KOPT-K1 (cell line): ENCODE results near the gene COL11A2.
"Not testable (repeated sequence)": the region's sequence is repeated elsewhere in the genome, so short reads cannot be mapped to it uniquely, and the experiment has no call there.

ENCODE experiments used
- H3K27ac ChIP-seq: fragments of 200-600 bp; sonication (generic); 2 replicates; pipeline ENCODE4 v1.5.1; 2016; ENCODE audit warnings: antibody characterized with exemption, mild to moderate bottlenecking, low read depth, low read length; ENCODE audit not compliant: poor library complexity, severe bottlenecking
- H3K36me3 ChIP-seq: fragments of 200-600 bp; sonication (generic); 2 replicates; pipeline ENCODE4 v1.5.1; 2017; ENCODE audit warnings: antibody characterized with exemption, mild to moderate bottlenecking, low read length, moderate library complexity; ENCODE audit not compliant: insufficient read depth
- H3K9me3 ChIP-seq: fragments of 200-600 bp; sonication (generic); 2 replicates; pipeline ENCODE4 v1.5.1; 2017; ENCODE audit warnings: antibody characterized with exemption, low read length, mild to moderate bottlenecking; ENCODE audit not compliant: insufficient read depth, poor library complexity, severe bottlenecking

The COL11A2 gene

DNA sequence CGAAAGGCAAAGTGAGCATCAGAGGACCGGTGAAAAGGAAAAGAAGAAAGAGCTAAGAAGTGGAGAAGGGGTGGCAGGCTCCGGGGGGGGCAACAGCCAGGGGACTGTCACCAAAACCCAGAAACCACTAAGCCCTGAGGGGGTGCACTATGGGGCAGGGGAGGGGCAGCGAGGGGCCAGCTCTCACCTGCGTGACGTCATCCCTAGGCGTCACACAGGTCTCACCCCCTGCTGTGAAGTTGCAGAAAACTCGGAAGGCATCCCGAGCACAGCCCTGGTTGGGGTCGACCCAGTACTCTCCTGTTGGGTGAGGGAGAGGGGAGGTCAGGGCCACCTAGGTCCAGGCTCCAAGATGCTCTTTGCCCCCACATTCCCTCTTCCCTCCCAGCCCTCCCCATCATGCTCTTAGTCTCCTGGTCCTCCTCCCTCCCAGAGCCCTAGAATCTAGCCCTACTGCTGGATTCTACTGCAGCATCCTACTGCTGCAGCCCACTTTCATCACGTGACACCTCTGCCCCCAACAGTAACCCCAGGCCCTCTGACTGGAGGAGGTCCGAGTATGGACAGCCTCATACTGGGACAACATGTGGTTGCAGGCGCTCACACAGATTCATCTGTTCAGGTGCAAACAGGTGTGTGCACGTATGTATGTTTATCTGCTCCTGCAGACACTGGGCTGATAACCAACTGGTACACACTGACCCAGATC is 27.4 kb downstream of the COL11A2 start:
- Histone ChIP-seq H3K36me3 (no peaks in the 10 kb centered on the region), H3K9me3 (no peaks in the 10 kb centered on the region), H3K27ac (no peak overlapping the region)

DNA sequence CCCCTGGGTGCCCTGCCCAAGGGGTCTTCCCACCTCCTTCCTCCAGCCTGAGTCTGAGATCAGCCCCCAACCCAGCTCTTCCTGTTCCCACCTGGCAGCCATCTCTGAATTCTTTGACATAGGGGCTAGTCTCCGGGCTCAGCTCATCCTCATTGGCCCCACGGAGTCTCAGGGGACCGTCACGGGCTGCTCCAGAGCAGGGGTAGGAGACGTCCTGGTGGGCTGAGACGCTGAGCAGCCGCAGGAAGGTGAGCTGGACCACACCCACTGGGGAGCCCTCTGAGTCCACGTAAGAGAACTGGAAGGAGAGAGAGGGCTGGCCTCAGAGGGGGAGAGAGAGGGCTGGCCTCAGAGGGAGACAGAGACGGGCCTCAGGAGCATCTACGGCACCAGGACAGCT is 28.1 kb downstream of the COL11A2 start:
- Histone ChIP-seq H3K36me3 (no peaks in the 10 kb centered on the region), H3K9me3 (no peaks in the 10 kb centered on the region)

DNA sequence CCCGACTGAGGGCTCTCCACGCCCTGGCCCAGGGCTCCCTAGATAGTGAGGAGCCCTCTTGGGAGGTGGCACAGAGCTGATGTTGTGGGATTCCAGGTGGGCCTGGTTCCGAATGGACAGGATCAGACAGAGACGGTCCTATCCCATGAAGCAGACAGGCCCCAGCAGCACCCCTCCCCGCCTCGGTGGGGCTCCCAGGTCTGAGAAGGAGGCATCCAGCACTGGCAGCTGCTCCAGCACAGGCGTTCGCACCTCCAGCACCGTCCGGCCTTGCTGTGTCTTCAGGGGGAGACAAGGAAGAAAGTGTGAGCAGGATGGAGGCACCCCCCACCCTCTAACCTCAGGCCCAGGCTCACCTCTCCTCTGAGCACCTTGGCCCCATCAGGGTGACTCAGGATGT is 28.7 kb downstream of the COL11A2 start:
- no peaks in the 10 kb centered on the region for H3K9me3 ChIP-seq
- H3K27ac ChIP-seq = no peak overlapping the region
- no peaks in the 10 kb centered on the region for H3K36me3 ChIP-seq

More for the DNA sequence above, 28.1 kb downstream of the COL11A2 start:
- H3K27ac ChIP-seq = no peak overlapping the region

DNA sequence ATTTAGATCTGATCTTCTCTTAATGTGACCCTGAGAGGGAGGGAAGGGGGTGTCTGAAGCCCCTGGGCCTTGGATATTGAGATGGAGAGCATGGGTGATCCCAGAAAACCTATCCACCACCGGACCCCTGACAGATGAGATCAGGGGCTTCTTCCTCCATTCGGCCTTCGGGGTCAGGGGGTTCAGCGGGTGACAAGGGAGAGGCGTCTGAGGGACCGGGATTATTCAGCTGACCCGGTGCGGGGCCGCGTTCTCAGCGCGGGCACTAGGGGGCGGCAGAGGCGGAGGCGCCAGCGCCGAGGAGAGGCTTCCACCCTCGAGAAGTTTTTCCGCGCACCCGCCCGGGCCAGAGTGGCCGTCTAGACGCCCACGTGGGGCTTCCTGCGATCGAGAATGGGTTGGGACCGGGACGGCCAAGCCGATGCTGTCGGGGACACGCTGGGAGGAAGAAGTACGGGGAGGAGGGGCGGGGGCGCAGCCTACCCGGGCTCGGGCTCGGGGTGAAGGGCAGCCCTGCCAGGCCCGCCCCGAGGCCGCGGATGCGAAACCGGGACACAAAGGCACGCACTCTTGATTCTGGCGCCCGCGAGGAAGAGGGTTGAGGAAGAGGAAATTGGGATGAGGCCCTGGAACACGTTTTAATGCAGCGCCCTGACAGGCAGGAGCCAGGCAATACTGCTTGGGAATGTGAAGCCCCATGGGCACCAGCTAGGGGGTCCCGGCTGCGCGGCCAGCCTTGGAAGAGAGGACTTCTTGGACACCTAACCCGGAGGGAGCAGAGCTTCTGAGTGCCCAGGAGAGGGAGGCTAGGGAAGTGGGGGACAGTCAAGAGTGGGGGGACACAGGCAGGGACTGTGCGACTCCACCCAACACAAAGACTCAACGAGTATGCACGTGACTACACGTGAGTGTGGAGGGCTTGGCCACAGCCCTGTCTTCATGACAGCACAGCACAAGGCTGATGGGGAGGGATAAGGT is 30.6 kb downstream of the COL11A2 start:
- Histone ChIP-seq H3K27ac (no peak overlapping the region), H3K9me3 (no peaks in the 10 kb centered on the region), H3K36me3 (no peaks in the 10 kb centered on the region)

DNA sequence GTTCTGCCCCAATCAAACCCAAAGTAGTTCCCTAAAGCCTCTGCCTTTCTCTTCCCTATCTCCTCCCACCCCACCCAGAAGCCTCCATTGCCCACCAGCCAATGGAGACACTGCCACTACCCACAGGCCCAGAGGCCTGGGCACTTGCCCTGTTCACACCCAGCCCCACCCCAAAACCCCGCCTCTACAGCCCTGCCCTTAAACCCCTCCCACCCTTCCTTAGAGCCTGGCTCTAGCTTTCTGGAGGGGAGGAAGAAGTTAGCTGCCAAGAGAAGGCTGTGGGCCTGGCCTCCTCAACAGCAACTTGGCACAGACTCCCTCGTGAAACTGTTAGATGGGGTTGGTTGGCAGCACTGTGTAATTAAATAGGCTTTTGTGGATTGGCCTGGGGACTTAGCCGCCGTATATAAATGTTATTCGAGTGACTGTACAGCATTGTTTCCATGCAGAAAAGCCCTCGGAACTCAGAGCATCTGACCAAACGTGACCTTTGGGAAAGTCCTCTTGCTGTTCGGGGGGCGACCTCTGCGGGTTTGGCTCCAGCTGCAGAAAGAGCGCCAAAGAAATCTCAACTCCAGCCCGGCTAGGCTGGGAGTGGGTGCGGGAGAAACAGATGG is 31.4 kb downstream of the COL11A2 start:
- no peaks in the 10 kb centered on the region for H3K9me3 ChIP-seq
- H3K36me3 ChIP-seq = no peaks in the 10 kb centered on the region
- H3K27ac ChIP-seq = no peak overlapping the region

DNA sequence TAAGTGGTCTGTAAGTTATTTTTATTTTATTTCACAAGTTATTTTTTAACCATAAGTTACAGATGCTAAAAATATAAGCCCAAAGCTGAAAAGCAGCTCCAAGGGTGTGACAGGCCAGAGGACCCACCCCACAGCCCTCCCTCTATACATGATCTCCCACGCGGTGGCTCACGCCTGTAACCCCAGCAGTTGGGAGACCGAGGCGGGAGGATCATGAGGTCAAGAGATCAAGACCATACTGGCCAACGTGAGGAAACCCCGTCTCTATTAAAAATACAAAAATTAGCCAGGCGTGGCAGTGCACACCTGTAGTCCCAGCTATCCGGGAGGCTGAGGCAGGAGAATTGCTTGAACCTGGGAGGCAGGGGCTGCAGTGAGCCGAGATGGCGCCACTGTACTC is 32.2 kb downstream of the COL11A2 start:
- H3K9me3 ChIP-seq = no peaks in the 10 kb centered on the region
- H3K36me3 ChIP-seq = no peaks in the 10 kb centered on the region
- H3K27ac ChIP-seq = no peak overlapping the region

DNA sequence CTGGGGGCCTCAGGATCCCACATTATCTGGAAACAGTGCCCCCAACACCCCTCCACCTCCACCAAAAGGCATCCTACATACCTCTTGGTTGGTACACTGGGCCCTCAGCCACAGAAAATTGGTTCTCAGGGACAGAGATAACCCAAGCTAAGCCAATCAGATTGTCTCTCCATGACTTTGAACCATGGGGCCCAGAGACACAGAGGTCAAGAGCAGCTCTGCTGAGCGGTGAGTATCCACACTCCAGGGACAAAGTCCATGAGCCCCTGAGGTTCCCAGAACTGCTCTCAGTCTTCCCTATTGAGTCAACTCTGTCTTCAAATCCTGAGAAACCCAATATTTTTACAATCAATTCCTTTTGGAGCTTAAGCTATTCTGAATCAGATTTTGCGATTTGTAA is 35.3 kb downstream of the COL11A2 start:
- Histone ChIP-seq H3K36me3 (no peaks in the 10 kb centered on the region), H3K27ac (no peak overlapping the region), H3K9me3 (peaks cover 5% of the 10 kb centered on the region)

DNA sequence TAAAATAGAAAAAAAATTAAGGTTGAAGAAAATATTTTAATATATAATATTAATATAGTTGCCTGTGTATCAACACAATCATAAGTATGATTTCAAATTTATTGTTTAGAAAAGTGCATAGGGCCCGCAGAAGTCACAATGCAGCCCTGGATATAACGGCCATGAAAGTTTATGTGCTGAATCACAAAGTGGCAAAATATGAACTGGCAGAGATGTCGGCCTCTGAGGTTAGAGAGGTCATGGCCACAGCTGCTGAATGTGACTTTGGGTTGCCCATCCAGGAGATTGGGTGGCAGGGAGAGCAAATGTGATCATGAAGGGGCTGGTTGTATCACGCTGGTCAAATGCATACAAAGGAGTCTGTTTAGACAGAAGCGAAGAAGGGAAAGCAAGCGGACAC is 35.7 kb downstream of the COL11A2 start:
- Histone ChIP-seq H3K9me3 (peaks cover 9% of the 10 kb centered on the region), H3K36me3 (no peaks in the 10 kb centered on the region)

DNA sequence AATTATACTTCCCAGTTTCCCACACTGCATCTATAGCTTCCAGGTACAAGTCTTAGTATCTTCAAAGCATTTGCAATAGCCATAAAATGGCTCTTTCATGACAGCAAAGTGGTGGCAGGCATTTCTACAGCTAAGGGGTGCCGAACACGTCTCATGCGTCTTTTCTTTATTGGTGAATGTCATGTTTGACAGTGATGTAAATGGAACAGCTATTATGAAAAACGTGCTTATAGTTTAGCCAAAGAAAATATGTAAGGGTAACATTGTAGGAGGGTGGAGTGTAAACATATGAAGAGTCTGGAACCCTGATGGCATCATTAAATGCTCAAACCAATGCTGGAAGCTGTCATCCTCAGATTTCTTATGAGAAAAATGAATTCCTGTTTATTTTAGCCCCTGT is 37.9 kb downstream of the COL11A2 start:
- Histone ChIP-seq H3K9me3 (peaks cover 17% of the 10 kb centered on the region), H3K27ac (no peak overlapping the region), H3K36me3 (no peaks in the 10 kb centered on the region)

More for the DNA sequence above, 35.7 kb downstream of the COL11A2 start:
- no peak overlapping the region for H3K27ac ChIP-seq

DNA sequence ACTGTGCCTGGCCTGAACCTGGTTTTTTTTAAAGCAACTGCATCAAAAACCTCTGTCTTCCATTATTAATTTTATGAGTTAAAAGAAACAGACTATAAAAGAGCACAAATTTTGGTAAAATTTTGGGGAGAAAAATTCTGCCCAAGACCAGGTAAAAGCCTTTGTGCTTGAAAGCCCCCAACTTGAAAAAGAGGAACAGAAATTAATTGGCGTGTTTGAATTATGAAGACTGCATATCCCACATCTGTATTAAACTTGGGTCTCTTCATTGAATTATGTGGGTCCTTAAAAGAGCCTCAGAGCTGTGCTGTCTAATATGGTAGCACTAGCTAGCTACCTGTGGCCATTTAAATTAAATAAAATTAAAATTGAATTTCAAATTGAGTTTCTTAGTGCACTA is 41.2 kb downstream of the COL11A2 start:
- Histone ChIP-seq H3K36me3 (no peaks in the 10 kb centered on the region), H3K9me3 (peaks cover 17% of the 10 kb centered on the region), H3K27ac (no peak overlapping the region)

DNA sequence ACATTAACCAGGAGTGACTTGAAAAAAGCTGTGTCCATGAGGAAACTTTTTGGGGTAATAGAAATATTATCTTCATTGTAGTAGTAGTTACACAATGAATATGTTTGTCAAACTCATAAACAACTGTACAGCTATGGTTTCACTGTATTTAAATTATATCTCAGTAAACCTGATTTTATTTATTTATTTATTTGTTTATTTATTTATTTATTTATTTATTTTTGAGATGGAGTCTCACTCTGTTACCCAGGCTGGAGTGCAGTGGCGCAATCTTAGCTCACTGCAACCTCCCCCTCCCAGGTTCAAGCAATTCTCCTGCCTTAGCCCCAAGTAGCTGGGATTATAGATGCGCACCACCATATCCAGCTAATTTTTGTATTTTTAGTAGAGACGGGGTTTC is 41.7 kb downstream of the COL11A2 start:
- not testable (repeated sequence) for H3K27ac ChIP-seq, H3K36me3 ChIP-seq
- H3K9me3 ChIP-seq = peaks cover 17% of the 10 kb centered on the region

DNA sequence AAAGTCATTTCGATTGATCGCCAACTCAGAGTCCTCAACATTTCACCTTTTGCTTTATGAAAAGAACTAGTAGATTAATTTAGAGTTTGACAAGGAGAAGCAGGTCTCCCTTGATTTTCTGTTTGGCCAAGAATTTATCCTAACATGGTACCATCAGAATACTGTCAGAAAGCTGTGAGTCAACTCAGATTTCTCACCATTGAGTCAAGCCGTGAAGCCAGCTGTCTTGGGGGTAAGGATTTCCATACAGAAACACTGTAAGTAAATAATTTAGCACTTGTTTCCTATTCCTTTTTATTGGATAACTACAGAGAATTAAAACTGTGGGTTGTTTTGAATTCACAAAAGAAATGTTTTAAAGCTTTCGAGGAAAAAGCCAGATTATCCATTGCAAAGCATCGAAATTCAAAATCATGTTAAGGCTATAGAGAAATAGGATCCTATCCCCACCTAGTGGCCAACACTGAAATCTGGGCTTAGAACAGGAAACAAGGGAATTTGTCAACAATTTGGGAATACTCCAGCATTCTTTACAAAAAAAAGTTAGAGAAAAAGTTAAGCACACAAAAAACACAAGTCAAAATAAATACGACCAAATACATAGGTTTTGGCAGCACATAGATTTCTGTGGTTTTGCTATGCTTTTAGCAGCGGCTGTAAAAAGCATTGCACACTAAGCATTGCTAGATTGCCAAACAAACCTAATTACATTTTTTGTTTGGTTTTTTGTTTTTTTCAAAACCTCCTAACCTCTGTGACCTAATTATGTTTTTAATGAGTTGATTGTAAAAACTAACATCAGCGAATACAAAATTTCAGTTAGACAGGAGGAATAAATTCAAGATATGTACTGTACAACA is 44.2 kb downstream of the COL11A2 start:
- Histone ChIP-seq H3K36me3 (no peaks in the 10 kb centered on the region), H3K27ac (no peak overlapping the region), H3K9me3 (peaks cover 17% of the 10 kb centered on the region)

DNA sequence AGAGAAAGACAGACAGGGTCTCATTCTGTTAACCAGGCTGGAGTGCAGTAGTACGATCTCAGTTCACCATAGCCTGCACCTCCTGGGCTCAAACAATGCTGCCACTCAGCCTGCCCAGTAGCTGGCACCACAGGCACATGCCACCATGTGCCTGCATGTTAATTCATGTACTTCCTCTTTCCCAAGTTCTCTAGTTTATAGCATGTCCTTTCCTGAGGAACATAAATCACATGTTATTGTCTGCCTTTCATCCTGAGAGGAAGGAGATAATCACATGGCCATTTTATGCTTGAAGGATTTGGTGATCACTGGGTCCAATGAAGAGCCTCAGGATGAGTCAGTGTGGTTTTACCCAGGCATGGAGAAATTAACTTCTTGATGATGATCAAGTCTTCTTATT is 47.9 kb downstream of the COL11A2 start:
- H3K36me3 ChIP-seq = no peaks in the 10 kb centered on the region
- H3K27ac ChIP-seq = no peak overlapping the region
- H3K9me3 ChIP-seq = no peaks in the 10 kb centered on the region

DNA sequence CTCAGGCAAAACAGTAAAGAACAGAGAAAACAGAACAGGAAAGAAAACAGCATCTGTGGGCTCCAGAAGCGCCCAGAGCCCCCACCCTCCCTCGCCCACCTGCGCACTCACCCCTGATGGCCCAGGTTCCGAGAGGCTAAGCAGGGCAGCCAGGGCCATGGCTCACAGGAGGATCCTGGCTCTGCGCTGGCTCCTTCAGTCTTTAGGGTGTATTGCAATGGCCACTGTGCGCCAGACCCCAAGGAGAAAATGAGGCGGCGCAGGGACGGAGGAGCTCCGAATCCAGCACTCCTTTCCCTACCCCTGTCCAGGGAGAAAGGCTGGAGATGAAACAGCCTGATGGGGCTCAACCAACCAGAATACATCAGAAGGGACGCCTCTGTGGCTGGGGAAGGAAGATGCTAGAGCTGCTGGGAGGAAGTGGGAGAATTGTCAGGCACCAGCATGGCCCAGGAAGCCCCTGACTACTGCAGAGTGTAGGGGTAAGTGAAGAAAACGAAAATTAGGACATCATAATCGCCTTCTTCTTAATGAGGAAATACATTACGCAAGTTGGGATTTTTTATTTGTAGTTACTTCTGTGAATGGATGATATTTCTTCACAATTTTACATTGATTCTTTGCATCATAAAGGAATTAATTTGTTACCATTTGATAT is 49.0 kb downstream of the COL11A2 start:
- H3K9me3 ChIP-seq = no peaks in the 10 kb centered on the region
- no peak overlapping the region for H3K27ac ChIP-seq
- no peaks in the 10 kb centered on the region for H3K36me3 ChIP-seq
